Stimulated activated CD4-positive, alpha-beta T cell treated with anti-CD3 and anti-CD28 coated beads, Interleukin-12 subunit alpha, Interleukin-12 subunit beta, amount 100 ng/mL, for 24 hours (primary cell): ENCODE measurements around the gene PIK3R3.
"Not testable (repeated sequence)": the region's sequence is repeated elsewhere in the genome, so short reads cannot be mapped to it uniquely, and the experiment has no call there.

Experiments
- DNase-seq, 2 experiments: peaks; one replicate each; pipeline ENCODE4 v3.0.0-alpha.2; 2020; ENCODE audit warnings: low read depth in 2 of 2

PIK3R3 gene

DNA sequence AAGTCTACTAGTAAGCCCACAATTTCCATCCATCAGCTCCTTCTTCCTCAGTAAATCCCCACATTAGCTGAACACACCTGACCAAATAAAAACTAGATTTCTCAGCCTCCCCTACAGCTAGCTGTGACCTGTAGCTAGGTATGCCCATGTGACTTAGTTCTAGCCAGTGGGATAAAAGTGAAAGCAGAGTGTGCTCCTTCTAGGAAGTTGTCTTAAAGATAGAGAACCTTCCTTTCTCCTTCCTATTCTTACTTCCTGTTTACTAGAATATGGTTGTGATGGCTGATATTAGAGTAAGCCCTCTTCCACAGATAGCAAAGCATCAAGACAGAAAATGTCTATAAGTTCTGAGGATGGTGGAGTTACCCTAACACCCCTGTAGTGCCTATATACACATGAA lies 67.0 kb downstream of the PIK3R3 start:
- DNase-seq = no peak

DNA sequence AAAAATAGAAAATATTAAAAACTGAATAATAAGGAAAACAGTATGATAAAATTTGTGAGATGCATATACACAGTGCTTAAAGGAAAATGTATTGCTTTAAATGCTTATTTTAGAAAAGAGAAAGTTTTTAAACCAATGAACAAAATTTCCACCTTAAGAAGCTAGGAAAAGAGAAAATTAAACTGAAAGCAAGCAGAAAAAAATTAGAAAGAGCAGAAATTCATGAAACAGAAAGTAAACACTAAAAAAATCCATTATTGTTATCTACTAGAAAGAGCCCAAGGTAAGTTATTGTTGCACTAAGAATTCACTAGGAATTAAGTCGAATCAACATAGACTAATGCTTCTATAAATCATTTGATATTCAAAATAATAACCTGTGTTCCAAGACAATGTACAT lies 67.7 kb downstream of the PIK3R3 start:
- DNase-seq = no peak

DNA sequence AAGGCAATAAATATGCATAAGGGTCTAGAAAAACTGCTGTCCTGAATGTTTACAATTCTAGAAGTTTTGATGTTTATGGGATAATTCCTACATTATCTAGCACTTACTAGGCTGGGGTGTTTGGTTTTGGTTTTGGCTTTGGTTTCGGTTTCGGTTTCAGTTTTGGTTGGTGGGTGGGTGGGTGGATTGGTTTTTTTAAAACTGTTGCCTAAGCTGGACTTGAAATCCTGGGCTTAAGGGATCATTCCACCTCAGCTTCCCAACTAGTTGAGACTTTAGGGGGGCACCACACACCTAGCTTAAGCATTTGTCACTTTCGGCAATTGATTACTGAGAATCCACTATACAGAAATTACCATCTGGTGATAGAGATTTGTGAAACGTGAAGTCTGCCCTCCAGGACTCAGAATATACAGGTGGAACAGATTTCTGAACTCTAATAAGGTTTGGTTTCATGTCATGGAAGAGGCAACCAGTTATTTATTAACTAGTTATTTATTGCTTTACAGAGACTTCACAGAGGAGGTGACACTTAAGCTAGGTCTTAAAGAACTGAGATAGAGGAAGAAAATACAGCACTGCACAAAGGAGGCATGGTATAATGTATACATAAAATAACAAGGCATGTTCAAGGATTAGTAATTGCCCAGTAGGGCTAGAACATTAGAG lies 69.6 kb downstream of the PIK3R3 start:
- DNase-seq = peak in 1 of 2 experiments; percentile 34

DNA sequence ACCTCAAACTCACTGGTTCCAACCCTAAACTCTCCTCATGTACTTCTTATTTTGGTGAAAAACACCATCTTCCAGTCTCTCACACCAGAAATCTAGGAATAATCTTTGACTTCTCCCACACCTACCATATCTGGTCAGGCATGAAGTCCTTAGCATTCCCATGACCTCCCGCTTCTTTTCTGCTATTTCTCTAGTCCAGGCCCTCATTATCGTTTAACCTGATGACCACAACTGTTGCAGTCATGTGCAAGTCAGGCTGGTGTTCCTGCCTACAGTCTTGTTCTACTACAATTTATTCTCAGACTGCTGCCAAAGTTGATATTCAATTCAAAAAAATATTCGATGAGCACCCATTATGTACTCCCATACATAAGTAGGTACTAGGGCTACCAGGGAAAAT lies 71.3 kb downstream of the PIK3R3 start:
- no peak for DNase-seq

DNA sequence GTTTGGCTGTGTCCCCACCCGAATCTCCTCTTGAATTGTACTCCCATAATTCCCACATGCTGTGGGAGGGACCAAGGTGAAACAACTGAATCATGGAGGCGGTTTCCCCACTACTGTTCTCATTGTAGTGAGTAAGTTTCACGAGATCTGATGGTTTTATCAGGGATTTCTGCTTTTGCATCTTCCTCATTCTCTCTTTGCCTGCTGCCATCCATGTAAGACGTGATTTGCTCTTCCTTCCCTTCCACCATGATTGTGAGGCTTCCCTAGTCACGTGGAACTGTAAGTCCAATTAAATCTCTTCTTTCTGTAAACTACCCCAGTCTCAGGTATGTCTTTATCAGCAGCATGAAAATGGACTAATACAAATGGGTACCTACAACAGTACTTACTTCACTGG lies 73.5 kb downstream of the PIK3R3 start:
- DNase-seq = no peak

DNA sequence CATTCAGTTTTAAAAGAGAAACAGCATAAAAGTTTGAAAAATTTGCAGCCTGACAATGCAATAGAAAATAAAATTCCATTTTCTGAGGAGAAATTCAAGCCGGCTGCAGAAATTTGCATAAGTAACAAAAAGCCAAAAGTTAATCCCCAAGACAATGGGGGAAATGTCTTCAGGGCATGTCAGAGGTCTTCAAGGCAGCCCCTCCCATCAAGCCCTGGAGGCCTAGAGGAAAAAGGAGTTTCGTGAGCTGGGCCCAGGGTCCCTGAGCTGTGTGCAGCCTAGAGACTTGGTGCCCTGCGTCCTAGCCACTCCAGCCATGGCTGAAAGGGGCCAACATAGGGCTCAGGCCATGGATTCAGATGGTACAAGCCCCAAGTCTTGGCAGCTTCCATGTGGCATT lies 74.6 kb downstream of the PIK3R3 start:
- DNase-seq = no peak

DNA sequence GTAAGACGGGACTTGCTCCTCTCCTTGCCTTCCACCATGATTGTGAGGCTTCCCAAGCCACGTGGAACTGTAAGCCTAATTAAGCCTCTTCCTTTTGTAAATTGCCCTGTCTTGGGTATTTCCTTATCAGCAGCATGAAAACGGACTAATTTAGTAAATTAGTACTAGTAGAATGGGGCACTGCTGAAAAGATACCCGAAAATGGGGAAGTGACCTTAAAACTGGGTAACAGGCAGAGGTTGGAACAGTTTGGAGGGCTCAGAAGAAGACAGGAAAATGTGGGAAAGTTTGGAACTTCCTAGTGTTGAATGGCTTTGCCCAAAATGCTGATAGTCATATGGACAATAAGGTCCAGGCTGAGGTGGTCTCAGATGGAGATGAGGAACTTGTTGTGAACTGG lies 75.2 kb downstream of the PIK3R3 start:
- not testable (repeated sequence) for DNase-seq

DNA sequence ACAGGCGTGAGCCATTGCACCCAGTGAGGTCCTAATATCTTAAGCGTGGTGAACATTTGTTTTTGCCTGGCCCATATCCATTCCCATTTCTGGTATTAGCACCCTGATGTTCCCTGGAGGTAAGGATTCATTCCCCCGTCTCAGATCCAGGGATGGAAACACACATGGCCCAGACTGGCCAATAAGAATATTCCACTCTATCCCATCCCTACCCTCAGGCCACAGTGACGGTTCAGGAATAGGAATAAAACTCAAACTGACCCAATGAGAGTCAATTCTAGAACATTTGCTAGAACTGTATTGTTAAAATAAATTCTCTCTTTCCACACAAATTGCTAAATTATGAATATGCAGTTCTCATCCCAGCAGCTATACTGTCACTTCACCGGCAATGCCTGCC lies 76.1 kb downstream of the PIK3R3 start:
- DNase-seq = no peak

DNA sequence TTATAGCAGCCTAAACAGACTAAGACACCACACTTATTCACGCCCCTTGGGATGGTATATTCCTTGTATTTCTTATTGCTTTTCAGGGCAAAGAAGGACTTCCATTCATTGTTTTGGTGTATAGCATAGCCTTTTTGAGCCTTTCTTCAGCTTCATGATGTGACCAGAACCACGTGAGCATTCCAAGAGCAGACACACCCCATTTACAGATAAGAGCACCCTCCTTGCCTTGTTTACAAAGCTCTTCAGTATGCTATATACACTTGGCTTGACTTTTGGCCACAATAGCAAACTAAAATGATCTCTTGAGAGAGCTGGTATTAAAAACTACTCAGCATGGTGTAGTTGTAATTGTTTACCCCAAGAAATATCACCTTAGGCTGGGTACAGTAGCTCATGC lies 78.7 kb downstream of the PIK3R3 start:
- no peak for DNase-seq

DNA sequence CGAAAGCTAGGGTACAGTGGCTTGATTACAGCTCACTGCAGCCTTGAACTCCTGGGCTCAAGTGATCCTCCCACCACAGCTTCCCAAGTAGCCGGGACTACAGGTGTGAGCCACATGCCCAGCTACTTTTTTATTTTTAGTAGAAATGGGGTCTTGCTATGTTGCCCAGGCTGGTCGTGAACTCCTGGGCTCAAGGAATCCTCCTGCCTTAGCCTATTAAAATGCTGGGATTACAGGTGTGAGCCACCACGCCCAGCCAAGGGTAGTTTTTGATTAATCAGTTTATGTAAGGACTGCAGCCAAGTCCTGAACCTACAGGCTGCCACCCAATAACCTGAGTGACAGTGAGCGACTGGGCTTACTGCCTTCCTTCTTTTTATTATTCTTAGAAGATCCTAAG lies 88.3 kb downstream of the PIK3R3 start:
- no peak for DNase-seq

DNA sequence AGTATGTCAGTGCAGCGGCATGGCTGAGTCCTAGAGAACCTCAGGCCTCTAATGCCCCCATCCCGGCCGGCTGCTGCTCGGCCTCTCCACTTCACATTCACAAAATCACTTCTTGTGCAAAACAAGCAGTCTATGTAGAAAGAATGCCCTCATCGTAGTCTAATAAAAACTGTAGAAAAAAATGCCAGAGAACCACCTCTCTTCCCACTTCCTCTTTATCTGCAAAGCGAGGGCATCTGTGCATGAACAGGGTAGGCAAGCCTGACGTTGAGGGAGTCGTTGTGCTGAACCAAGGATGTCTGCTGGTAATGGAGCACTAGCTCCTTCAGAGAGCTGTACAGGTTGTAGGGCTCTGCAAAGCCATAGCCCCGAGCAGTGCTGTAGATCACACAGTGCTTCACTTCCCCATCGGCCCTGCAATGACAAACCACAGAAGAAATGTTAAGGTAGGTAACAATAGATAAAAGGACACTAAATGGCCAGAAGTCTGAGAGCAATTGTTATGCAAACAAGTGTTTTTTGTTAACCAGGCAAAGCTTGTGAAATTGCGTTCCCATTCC lies 88.9 kb downstream of the PIK3R3 start:
- no peak for DNase-seq

DNA sequence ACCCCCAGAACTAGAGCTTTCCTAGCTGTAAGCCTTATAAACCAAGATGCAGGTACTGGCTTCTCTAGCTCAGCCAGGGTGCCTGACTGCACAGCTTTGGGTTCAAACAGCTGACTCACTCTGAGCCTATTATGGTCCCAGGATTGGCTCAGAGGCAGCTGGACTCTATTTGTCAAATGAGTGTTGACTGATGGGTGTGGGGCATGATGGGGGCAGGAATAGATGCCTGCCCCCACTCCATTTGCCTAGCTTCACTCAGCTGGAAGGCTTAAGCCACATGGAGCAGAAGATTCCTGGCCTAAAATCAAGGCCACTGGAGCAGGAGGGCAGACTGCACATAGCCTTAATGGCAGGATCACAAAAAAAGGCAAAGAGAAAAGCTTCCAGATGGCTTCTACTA lies 90.5 kb downstream of the PIK3R3 start:
- no peak for DNase-seq

DNA sequence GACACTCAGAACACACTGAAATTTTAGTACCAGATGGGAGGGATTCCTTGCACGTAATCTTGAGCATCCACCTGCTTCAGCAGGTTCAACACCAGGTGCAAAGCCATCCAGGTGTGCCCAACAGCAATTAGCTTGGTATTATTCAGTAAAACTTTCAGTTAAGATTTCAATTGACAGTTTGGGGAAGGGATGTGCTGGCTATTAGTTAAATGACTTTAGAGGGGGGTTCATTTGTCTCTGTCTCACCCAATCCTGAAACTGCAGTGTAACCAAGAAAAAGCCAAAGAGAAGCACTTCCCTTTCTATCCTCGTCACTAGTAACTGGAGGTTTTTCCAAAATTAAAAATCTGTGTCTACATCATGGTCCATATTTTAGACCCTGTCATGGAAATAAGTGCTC lies 90.9 kb downstream of the PIK3R3 start:
- DNase-seq = no peak

DNA sequence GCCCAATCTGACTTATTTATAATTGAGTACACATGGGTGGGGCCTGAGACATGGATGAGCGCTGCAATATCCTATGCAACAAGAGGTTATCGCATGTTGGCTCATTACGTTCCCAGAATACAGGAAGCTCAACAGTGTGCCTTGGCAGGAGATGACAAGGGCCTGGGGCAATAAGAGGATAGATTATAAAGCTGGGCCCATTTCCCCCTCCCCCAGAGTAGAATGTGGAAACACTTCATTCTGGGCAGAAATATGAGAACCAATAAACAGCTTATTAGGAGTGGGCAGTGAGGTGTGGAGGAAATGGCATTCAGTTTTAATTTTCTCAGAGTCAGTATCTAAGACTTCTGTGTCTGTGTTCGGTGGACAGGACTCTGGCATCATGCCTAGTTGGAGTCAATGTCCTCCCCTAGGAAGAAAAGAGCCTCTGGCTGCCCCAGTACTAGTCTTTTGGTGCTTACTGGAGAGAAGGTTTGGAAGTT lies 92.8 kb downstream of the PIK3R3 start:
- no peak for DNase-seq

DNA sequence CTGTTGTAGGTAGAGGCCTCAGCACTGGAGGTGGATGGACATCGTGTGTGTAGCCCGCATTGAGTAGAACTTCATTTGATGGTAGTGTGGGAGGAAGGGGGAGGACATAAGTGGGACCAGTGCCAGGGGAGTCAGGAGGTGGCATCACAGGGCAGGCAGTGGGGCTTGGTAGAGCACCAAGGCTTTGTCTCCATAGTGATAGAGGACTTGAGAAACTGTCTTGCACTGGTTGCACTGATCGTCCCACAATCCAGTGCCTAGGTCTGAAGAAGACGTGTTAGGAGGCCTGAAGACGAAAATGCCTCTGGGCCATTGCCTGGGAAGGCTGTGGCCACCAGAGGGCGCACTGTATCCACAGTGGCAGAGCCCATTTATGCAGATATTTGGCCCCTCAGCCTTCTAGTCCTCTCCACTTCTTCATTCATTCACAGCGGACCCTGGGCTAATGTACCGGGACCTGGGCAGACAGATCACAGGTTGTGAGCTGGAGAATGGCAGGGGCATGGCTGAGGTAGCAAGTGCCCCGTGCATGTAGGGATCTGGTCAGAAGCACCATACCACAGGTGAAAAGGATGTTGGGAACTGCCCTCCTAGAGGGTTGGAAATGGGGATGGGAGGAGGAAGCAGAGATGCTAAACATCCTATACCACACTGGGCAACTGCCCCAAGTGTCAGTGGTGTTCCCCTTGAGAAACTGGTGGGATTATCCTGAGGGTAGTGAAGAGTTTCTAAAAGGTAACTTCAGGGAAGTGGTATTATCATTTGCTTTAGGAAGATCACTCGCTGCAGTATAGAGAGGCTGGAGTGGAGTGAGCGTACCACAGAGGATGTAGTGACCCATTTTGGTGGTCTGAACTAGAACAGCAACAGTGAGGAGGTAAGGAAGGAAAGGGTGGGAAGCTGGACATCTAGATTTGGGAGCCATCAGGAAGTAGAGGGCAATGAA lies 95.3 kb downstream of the PIK3R3 start:
- DNase-seq = peak; percentile 60 to 78

DNA sequence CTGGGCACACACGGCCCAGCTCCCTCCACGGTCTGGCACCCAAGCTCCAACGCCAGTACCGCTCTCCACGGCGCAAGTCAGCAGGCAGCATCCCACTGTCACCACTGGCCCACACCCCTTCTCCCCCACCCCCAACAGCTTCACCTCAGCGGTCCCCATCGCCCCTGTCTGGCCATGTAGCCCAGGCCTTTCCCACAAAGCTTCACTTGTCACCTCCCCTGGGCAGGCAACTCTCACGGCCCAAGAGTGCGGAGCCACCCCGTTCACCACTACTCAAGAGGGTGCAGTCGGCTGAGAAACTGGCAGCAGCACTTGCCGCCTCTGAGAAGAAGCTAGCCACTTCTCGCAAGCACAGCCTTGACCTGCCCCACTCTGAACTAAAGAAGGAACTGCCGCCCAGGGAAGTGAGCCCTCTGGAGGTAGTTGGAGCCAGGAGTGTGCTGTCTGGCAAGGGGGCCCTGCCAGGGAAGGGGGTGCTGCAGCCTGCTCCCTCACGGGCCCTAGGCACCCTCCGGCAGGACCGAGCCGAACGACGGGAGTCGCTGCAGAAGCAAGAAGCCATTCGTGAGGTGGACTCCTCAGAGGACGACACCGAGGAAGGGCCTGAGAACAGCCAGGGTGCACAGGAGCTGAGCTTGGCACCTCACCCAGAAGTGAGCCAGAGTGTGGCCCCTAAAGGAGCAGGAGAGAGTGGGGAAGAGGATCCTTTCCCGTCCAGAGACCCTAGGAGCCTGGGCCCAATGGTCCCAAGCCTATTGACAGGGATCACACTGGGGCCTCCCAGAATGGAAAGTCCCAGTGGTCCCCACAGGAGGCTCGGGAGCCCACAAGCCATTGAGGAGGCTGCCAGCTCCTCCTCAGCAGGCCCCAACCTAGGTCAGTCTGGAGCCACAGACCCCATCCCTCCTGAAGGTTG lies 97.6 kb downstream of the PIK3R3 start:
- no peak for DNase-seq

DNA sequence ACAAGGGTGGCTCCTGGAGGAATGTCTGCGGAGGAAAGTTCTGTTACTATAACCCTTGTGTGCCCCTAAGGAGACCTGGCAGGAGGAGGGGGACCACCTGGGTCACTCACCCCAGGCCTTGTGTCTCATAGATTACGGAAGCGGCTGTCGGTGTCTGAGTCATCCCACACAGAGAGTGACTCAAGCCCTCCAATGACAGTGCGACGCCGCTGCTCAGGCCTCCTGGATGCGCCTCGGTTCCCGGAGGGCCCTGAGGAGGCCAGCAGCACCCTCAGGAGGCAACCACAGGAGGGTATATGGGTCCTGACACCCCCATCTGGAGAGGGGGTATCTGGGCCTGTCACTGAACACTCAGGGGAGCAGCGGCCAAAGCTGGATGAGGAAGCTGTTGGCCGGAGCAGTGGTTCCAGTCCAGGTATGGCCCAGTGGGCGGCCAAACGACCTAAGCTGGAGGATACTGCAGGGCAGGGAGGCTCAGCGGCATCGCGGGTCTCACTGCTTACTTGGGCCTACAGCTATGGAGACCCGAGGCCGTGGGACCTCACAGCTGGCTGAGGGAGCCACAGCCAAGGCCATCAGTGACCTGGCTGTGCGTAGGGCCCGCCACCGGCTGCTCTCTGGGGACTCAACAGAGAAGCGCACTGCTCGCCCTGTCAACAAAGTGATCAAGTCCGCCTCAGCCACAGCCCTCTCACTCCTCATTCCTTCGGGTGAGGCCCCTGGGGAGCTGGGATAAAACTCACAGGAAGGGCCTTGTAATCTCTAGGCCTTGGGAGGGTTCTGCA lies 101.4 kb downstream of the PIK3R3 start:
- DNase-seq = no peak

DNA sequence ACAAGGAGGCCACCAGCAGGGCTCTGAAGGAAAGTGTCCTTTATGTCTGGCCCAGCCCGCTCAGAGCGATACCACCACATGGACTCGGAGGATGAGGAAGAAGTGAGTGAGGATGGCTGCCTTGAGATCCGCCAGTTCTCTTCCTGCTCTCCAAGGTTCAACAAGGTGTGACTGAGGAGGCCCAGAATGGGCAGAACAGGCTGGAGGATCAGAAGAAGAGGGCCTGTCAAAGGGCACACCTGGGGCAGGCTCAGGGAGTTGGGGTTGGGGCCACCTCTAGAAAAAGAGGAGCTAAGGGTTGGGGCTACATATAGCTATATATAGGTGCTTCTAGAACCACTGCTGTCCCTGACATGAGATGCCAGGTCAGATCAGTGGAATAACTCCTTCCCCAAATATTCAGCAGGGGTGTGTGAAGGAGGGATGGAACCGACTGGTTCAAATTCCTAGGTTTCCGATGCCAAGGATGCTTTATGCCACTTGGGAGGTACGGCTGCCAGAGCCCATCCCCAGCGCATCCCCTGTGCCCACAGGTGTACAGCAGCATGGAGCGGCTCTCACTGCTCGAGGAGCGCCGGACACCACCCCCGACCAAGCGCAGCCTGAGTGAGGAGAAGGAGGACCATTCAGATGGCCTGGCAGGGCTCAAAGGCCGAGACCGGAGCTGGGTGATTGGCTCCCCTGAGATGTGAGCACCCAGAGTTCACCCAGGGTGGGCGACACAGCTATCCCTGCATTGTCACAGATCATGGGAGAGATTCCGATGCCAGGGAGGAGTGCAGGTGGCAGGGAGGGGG lies 102.2 kb downstream of the PIK3R3 start:
- no peak for DNase-seq

DNA sequence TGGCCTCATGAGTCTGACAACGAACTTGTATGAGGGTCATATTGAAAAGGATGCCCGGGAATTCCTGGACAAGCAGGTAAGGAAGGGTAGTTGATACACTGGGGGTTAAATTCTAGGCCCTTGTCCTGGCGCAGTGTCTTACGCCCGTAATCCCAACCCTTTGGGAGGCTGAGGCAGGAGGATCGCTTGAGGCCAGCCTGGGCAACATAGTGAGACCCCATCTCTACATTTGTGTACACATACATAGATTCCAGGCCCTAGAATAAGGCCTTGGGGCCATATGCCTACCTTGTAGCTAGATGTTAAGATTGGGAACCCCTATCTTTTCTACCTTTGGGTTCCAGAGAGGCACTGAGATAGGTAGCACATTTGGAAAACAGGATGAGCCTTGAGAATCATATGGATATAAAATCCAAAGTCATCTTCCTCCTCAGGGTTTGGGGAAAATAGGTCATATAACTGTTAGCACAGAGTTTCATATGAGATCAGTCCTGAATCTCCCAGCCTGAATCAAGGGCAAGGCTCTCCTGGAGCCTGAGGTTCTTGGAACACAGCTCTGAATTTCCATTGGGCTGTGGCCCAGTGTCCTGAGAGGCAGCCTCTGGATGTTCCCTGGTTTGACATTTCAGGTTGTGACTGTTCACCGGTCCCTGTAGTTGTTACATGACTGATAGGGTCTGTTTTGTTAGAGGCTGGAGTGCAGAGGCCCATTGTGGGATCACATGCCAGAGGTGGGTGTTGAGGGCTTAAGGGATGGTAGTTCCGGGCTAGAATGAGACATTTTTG lies 104.4 kb downstream of the PIK3R3 start:
- DNase-seq = no peak
